ENCODE measurements around the gene MTHFD1.
"Not testable (repeated sequence)": the region's sequence is repeated elsewhere in the genome, so short reads cannot be mapped to it uniquely, and the experiment has no call there.

Gene MTHFD1

GRCh38 chr14:64387782-64388532 is at the start of gene MTHFD1:
Gene MTHFD1 (plus strand): TSS chr14:64388353. CDS start chr14:64388428, 75 bp downstream.
- peak; percentile 95 for DNase-seq (ENCODE audit: low read depth)

DNA sequence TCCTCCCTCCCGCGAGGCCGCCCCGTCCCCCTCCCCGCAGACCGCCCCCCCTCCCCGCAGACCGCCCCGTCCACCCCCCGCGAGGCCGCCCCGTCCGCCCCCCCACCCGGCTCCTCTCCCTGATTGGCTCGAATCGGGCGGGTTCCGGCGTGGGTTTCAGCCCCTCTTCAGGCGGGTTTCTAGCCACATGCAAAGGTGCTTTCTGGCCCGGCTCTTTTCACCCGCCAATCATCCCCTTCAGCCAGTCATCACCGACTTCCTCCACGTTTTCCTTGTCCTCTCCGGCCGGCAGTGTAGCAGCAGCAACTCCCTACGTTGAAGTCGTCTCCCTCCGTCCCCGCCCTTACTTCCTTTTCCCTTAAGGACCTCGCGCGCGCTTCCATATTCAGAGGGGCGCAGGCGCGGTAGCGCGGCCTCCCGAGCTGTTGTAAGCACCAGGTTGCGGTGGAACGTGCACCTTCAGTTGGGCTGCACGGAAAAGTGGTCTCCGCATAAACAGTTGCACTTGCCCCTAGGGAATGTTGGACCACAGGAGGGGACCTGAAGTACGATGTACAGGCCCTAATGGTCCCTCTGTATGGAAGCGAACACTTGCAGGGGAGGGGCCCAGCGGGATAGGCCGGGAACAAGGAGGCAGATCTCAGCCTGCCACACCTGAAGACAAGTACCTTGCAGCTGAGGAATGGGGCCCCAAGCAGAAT is 49.4 kb upstream of the MTHFD1 start:
- DNase-seq (ENCODE audit: low read depth) = peak; percentile 78

DNA sequence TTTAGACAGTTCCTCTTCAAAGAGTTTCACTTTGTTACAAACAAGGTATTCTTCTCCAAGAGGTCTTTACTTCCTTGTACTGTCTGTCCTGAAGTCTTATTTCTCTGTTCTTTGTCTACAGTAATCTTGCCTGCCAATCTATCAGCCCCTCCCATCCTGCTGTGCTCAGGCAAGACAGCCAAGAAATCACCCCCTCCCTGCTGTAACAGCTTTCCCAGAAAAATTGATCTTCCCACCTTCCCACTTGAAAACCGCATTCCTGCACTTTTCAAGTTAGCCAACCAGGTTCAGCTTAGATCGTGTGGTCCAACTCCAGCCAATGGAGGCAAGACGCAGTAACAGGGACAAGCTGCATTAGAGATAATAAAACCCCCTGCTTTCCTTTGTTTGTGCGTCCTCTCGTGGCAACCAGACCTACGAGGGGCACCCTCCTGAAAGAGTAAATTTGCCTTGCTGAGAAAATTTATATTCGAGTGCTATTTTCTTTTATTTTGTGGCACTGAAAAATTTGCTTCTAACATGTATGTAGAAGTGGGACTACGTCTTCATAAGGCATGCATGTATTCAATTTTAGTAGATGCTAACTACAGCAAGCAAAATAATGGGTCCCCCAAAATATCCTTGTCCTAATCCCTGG is 47.5 kb upstream of the MTHFD1 start:
- DNase-seq (ENCODE audit: low read depth) = no peak

DNA sequence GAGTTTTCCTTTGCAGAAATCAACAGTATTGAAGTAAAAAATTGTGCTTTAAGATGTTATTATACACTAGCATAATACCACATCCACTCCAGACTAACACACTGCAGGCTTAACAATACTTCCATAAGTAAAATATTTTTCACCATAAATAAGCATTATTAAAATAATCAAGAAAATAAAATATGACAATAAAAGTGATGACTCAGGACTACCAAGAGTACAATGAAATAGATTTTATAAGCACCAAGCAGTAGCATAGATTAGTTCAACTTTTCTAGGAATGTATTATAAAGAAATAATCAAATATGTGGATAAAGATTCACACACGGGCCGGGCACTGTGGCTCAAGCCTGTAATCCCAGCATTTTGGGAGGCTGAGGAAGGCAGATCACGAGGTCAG is 40.4 kb upstream of the MTHFD1 start:
- no peak for DNase-seq (ENCODE audit: low read depth)

- no peak for DNase-seq (ENCODE audit: low read depth)
Measured at GRCh38 chr14:64349741-64350490, 38.2 kb upstream of the MTHFD1 start.

DNA sequence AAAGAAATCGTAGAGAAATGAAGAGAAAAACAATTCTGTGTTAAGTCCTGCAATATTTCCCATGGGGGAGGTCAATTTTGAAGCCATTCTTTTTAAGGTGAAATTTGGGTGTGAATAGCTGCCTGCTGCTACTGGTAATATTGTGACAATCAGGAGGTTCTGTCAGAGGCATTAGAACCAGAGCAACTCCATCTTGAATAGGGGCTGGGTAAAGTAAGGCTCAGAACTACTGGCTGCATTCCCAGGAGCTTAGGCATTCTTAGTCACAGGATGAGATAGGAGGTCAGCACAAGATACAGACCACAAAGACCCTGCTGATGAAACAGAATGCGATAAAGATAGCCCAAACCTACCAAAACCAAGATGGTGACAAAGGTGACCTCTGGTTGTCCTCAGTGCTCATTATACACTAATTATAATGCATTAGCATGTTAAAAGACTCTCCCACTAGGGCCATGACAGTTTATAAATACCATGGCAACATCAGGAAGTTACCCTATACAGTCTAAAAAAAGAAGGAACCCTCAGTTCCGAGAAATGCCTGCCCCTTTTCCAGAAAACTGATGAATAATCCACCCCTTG is 24.8 kb upstream of the MTHFD1 start:
- no peak for DNase-seq (ENCODE audit: low read depth)

DNA sequence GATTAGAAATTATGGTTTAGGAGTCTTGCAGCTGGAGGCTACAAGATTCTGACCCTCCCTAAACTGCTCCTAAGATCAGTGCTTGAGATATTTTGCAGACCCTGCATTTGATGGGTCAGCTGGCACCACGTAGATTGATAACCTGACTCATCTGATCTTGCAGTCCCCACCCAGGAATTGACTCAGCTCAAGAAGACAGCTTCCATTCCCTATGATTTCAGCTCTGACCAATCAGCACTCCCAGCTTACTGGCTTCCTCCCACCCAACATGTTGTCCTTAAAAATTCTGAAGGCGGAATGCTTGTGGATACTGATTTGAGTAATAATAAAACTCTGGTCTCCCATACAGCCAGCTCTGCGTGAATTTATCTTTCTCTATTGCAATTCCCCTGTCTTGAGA is 23.2 kb upstream of the MTHFD1 start:
- DNase-seq (ENCODE audit: low read depth) = no peak

DNA sequence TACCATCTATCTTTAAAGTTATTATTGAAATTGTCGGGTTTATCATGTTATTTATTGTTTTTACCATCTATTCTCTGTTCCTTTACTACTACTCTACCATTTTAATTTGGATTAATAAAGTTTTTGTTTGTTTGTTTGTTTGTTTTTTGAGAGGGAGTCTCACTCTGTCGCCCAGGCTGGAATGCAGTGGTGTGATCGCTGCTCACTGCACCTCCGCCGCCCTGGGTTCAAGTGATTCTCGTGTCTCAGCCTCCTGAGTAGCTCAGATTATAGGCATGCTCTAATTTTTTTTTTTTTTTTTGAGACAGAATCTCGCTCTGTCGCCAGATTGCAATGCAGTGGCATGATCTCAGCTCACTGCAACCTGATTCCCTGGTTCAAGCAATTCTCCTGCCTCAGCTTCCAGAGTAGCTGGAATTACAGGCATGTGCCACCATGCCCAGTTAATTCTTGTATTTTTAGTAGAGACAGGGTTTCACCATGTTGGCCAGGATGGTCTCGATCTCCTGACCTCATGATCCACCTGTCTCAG is 22.7 kb upstream of the MTHFD1 start:
- not testable (repeated sequence) for DNase-seq (ENCODE audit: low read depth)

DNA sequence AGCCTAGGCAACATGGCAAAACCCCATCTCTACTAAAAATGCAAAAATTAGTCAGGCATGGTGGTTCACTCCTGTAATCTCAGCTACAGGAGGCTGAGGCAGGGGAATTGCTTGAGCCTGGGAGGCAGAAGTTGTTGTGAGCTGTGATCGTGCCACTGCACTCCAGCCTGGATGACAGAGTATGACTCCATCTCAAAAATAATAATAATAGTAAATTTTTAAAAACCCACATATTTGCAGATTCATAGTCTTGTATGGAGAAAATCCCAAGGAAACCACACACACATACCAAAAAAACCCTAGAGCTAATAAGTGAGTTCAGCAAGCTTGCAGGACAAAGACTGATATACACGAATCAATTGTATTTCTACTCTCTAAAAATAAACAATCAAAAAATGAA is 19.0 kb upstream of the MTHFD1 start:
- DNase-seq (ENCODE audit: low read depth) = no peak

DNA sequence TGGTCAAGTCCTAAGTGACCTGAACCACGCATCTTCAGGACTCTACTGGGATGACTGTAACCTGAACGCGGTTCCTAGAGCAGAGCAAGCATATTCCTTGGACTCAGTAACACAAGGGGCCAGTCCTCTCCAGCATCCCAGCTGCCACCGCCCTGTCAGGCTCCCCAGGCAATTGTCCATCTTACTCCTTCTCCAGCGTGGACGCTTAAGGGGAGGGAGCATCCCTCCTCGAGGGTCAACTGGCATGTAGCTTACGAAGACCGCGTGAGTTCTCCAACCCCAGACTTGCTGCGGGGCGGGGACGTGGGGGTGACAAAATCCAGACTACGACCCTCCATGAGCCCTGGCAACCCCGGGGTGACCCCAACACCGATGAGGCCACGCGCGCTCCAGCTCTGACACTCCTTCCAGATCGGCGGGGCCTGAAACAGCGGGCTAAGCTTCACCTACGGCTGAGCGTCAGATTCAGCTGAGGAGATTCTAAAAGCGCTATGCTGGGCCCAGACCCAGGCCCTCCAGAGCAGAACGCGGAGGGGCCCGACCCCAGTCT is 846 bp upstream of the MTHFD1 start:
- DNase-seq (ENCODE audit: low read depth) = no peak

DNA sequence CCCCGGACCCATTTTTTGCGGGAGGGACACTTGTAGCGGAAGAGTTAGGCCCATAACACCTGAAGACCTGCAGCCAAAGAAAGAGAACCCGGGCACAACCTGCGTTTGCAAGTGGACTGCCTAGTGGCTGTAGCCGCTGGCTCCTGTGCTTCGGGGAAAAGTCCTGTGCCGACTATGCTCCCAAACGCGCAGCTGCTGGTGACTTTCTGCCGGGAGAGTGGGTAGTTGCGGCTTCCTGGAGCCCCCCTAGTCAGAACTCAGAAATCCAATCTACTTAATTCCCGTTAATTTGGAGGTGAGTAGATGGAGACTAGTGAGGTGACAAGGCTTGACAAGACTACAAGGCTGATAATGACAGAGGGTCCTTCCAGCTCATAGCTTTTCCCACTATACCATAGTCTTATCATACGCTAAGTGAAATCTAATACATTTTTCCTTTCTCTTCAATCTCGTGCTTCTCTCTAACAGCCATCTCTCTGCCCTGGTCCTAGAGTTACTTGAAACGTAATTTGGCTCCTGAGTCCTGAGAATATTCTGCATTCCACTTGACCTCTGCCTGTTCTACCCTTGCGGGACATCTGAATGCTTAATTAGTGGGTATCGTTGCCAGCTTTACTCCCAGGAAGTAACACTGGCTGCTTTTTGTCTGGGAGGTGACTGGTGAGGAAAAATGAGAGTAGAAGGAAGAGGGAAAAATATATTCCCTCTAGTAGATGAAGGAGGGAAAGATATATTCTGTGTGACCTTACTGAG is 556 bp downstream of the MTHFD1 start:
- no peak for DNase-seq (ENCODE audit: low read depth)

GRCh38 chr14:64391113-64391725 is 3.1 kb downstream of the MTHFD1 start:
- no peak for DNase-seq (ENCODE audit: low read depth)

DNA sequence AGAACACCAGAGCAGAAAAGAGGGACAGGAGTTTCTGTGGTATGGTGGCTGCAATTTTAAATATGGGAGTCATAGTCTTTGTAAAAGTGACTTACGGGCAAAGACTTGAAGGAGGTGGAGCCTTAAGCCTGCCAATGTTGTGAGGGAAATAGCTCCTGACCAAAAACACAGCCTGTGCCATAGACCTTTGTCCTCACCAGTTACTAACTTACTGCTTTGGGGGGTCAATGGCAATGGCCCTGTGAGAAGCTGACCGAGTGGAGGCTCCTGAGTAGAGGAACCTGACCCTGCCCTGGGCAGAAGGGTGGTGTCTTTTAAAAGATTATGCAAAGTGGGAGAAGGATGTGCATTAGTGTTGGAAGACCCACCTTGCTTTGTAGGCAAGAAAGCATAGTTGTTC is 3.8 kb downstream of the MTHFD1 start:
- DNase-seq (ENCODE audit: low read depth) = no peak

DNA sequence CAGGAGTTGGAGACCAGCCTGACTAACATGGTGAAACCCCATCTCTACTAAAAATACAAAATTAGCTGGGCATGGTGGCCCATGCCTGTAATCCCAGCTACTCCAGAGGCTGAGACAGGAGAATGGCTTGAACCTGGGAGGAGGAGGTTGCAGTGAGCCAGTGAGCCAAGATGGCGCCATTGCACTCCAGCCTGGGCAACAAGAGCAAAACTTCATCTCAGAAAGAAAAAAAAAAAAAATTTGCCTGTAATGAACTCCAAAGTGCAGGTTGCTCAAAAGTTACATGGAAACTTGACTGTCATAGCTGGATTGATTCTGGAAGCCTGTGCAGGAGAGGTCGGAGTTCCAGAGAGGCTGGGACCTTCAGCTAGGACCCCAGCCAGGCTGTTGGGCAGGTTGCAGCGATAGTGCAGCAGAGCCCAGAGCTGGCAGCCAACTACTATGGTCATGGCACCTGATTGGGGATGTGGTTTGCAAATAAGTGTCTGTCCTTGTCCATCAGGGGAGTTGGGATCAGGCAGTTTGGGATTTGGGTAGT is 5.1 kb downstream of the MTHFD1 start:
- not testable (repeated sequence) for DNase-seq (ENCODE audit: low read depth)

- no peak for DNase-seq (ENCODE audit: low read depth)
Measured at GRCh38 chr14:64394423-64394822, 6.3 kb downstream of the MTHFD1 start.

DNA sequence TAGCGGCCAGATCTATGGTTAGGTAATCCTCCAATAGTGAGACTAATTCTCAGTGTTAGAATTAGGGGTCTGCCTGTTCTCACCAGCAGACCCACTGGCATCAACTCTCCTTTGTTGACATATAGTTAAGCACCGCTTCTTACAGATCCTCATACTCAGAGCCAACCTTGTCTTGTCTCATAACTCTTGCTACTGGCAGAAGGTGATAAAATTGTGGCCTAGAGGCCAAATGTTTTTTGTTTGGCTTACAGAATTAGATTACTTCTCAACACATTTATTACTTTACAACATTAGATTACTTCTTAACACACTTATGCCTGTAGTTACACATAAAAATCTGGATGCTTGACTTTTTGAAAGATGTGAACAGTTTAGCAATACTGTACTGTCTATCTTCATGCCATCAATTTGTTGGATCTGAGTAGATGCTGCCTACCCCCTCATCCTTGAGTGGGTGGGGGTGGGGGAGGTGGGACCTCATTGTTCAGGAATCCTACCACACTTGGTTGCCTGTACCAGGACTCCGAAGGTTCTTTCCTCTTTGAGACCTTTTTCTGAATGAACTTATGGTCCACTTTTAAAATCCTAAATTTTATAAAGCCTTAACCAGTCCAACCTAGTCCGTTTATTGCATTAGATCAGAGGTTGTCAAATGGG is 7.0 kb downstream of the MTHFD1 start:
- no peak for DNase-seq (ENCODE audit: low read depth)

DNA sequence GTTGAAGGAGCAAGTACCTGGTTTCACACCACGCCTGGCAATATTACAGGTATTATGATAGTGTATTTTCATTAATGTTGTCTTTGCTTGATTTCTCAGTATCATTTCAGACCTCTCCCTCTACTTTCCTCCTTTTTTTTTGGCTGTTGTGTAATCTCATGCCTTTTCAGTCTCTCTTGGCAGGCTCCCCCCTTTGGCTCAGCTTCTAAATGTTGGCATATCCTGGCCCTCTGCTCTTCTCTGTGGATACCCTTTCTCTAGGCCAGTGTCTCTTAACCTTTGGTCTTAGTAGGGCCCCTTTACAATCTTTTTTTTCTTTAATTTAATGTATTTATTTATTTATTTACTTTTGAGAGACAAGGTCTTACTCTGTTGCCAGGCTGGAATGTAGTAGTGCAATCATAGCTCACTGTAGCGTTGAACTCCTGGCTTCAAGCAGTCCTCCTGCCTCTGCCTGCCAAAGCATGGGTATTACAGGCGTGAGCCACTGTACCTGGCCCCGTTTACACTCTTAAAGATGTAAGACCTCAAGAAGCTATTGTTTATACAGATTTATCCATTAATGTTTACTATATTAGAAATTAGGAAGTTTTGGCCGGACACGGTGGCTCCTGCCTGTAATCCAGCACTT is 12.8 kb downstream of the MTHFD1 start:
- no peak for DNase-seq (ENCODE audit: low read depth)

GRCh38 chr14:64401949-64402348 is 13.8 kb downstream of the MTHFD1 start:
- no peak for DNase-seq (ENCODE audit: low read depth)

DNA sequence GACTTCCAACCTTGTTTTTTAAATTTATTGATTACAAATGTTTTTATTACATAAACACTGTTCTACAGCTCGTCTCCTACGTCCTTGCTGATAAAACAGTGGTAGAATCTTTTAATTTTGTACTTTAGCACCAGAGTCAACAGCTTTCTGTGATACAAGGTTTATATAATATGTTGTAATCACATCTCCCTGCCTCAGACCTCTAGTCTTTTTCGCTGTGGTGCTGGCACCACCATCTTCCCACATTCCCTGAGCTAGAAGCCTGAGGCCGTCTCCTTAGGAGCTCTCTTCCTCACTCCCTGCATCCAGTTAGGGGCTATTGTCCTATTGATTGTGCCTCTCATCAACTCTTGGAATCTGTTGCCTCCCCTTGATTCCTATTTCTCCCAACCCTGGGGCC is 17.1 kb downstream of the MTHFD1 start:
- DNase-seq (ENCODE audit: low read depth) = no peak

All from stimulated activated CD4-positive, alpha-beta T cell treated with anti-CD3 and anti-CD28 coated beads, Interleukin-2, amount 100 ng/mL, for 4 hours (primary cell).